SU-DHL-6 (cell line): ENCODE results near the gene RALGPS1.

Experiments used
- EZH2phosphoT487 ChIP-seq: fragments of 200-600 bp; sonication (generic), shearing (Covaris generic); conservative IDR thresholded peaks from 2 replicates; pipeline ENCODE4 v1.6.1; 2018; ENCODE audit warnings: mild to moderate bottlenecking, antibody characterized with exemption, low read length, moderate library complexity, mixed read lengths
- TF ChIP-seq, protein P1 (sequence below): fragments of 200-600 bp; sonication (generic); IDR thresholded peaks from one replicate; pipeline ENCODE4 v1.5.1; 2017; ENCODE audit warnings: antibody characterized with exemption, mild to moderate bottlenecking, low read length, moderate library complexity; ENCODE audit not compliant: insufficient read depth, poor library complexity, severe bottlenecking

DNA sequence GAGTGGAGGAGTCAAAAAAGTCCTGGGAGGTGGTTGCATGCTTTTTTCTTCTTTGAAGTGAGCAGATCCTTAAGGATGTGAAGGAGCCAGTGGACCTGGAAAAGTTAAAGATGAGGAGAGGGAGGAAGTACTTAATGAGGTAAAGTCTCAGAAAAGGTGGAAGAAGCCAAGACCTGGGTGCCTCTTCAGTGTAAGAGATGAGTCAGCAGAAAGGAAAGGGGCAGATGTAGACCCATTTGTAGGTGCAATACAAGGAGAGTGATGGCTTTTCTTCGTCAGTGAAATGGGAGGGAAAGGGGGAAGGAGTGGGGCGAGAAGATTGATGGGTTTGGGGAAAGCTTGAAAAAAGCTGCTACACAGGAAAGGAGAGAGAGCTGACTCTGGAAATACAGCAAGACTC lies 124.9 kb downstream of the RALGPS1 start:
- TF ChIP-seq, protein P1, sequence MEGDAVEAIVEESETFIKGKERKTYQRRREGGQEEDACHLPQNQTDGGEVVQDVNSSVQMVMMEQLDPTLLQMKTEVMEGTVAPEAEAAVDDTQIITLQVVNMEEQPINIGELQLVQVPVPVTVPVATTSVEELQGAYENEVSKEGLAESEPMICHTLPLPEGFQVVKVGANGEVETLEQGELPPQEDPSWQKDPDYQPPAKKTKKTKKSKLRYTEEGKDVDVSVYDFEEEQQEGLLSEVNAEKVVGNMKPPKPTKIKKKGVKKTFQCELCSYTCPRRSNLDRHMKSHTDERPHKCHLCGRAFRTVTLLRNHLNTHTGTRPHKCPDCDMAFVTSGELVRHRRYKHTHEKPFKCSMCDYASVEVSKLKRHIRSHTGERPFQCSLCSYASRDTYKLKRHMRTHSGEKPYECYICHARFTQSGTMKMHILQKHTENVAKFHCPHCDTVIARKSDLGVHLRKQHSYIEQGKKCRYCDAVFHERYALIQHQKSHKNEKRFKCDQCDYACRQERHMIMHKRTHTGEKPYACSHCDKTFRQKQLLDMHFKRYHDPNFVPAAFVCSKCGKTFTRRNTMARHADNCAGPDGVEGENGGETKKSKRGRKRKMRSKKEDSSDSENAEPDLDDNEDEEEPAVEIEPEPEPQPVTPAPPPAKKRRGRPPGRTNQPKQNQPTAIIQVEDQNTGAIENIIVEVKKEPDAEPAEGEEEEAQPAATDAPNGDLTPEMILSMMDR, result no peak
- TF ChIP-seq EZH2phosphoT487, result no peak
